ENCODE results near the gene P2RY6.

DNA sequence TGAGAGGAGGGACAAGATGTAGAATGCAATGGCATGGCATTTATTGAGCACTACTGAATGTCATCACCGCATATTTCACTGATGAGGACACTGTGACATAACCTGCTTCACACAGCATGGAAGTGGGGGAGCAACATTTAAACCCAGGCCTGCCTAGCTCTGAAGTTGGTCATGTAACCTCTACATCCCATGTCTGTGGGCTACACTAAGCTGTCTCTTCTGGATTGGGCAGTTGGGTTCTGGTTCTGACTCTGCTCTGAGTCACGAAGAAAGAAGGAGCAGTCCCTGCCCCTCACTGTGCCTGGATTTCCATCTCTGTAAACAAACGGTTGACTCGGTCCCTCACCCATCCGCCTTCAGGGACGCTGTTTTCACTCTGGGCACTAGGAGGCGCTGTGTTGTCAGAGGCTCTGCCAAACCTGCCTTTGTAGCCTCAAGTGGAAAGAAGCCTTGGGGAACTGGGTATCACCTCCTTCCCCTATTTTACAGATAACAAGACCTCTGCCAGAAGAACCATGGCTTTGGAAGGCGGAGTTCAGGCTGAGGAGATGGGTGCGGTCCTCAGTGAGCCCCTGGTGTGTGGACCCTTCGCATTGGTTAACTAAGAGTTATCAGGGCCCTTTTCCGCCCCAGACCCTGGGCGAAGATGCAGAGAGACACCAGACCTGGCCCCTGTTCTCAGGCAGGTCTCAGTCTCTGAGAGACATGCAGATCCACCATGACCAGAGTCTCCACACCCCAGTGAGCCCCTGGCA lies 23.3 kb downstream of the P2RY6 start:
- TF ChIP-seq POLR2A (IDR thresholded peaks at IDR 0.05; ENCODE audit: low read depth, low read length) (no peak), TAF1 (IDR thresholded peaks at IDR 0.05; ENCODE audit: low read depth, low read length) (no peak), POLR2AphosphoS5 (IDR thresholded peaks at IDR 0.05; ENCODE audit: low read depth, low read length) (no peak), PAX5 (IDR thresholded peaks at IDR 0.05; ENCODE audit: insufficient read depth, low read length, severe bottlenecking) (no peak), SPI1 (IDR thresholded peaks at IDR 0.05; ENCODE audit: low read depth, low read length) (no peak)
